Measurements from ENCODE around the gene ULBP1. TPM values are rescaled to one million over a fixed set of nuclear protein-coding genes. Genes with fewer than 3 reads are reported as not detected.
"Not testable (repeated sequence)": the region's sequence is repeated elsewhere in the genome, so short reads cannot be mapped to it uniquely, and the experiment has no call there.

The ULBP1 gene
- total RNA-seq, 1 donor: 1.7 TPM

GRCh38 chr6:149921361-149921760 lies 42.4 kb upstream of the ULBP1 start:
- no peak overlapping the region for H3K4me3 ChIP-seq (ENCODE audit: low read depth, low read length)
- no peak for DNase-seq (ENCODE audit: low read depth)
- TF ChIP-seq, protein P1, sequence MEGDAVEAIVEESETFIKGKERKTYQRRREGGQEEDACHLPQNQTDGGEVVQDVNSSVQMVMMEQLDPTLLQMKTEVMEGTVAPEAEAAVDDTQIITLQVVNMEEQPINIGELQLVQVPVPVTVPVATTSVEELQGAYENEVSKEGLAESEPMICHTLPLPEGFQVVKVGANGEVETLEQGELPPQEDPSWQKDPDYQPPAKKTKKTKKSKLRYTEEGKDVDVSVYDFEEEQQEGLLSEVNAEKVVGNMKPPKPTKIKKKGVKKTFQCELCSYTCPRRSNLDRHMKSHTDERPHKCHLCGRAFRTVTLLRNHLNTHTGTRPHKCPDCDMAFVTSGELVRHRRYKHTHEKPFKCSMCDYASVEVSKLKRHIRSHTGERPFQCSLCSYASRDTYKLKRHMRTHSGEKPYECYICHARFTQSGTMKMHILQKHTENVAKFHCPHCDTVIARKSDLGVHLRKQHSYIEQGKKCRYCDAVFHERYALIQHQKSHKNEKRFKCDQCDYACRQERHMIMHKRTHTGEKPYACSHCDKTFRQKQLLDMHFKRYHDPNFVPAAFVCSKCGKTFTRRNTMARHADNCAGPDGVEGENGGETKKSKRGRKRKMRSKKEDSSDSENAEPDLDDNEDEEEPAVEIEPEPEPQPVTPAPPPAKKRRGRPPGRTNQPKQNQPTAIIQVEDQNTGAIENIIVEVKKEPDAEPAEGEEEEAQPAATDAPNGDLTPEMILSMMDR (IDR thresholded peaks at IDR 0.05; ENCODE audit: insufficient read depth, low read length): no peak

- not testable (repeated sequence) for DNase-seq (ENCODE audit: low read depth); H3K4me3 ChIP-seq (ENCODE audit: low read depth, low read length)
Measured at GRCh38 chr6:149922091-149922490, 41.7 kb upstream of the ULBP1 start.

DNA sequence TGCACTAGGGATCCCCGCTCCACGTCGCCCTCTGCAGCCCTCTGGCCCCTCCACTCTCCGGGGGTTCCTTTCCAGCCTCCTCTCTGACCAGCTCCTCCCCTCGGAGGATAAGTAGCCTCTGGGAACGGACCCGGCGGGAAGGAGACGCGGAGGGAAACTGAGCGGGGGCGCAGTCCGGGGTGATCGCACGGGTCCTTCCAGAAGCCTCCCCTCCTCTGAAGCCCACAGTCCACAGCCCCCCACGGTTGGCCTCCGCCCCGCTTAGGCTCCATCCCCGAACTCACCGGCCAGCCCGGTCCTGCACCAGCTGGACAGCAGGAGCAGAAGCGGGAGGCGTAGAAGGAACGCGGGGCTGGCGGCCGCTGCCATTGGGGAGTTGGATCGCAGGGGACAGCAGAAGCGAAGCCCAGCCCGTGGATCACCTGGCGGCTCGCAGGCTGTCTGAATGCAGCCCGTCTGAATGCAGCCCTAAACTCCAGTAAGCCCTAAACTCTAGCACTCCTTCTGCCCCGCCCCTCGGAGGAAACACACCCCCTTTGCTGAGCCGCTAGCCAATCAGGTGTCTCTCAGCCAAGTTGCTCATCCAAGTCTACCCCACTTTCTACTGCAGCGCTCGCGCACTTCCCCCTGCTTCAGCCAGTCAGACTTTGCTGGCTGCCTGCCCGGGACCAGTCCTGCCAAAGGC lies 41.0 kb upstream of the ULBP1 start, which contains the start of gene RAET1G:
Gene RAET1G, minus strand, starts transcription at position 480 of the 685 bp plus-strand sequence. Its CDS starts 111 bp downstream, at position 369.
- peak within 1 kb of the TSS; percentile 71 for H3K4me3 ChIP-seq (ENCODE audit: low read depth, low read length)
- TF ChIP-seq, protein P1 (IDR thresholded peaks at IDR 0.05; ENCODE audit: insufficient read depth, low read length): no peak
- DNase-seq (ENCODE audit: low read depth): peak; percentile 95

- DNase-seq (ENCODE audit: low read depth): no peak
- H3K4me3 ChIP-seq (ENCODE audit: low read depth, low read length): peak overlapping the region; percentile 71
- TF ChIP-seq, protein P1 (IDR thresholded peaks at IDR 0.05; ENCODE audit: insufficient read depth, low read length): no peak
Measured at GRCh38 chr6:149923327-149923986, 40.3 kb upstream of the ULBP1 start.

DNA sequence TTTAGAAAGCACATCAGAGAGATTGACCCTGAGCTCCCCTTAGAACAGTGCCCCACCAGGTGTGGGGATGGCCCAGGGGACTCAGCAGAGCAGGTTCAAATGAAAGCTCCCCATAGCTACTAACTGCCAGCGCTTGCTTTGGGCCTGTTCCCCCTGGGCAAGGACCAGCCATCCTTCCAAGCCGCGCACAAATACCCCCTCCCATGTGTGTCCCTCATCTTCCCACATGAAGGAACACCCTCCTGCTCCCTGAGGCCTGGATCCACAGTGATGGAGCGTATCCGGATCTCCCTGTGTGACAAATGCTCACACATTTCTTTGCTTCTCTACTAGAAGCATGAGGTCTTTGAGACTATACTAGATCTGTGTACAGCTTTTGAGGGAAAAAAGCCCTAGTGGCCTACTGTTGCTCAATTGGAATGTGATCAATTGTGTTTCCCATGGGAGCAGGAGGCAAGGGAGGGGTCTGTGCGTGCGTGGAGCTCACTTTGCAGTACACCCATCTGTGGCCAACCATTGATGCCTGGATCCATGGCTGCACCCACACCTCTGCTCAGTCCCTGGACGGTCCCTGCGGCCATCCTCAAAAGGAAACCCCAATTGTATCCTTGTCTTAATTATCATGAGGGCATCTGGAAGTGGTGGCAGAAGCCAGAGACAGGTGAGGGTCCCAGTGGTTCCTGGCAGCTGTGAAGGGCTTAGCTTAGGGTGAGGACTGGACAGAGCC lies 39.4 kb upstream of the ULBP1 start:
- TF ChIP-seq, protein P1 (IDR thresholded peaks at IDR 0.05; ENCODE audit: insufficient read depth, low read length): no peak
- no peak for DNase-seq (ENCODE audit: low read depth)
- no peak overlapping the region for H3K4me3 ChIP-seq (ENCODE audit: low read depth, low read length)

DNA sequence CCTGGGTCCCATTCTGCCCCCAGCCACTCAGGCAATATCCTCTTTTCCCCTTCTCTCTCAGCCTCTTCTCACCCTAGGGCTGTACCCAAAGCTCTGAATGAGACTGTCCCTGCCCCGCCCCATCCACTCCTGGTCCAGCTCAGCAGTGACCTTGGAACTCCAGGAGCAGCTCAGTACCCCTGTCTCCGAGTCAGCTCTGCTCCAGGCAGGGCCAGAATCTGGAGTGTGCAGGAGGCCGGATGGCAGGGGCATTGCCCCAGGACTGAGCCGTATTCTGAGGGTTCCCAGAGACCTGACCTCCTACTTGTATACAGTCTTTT lies 38.9 kb upstream of the ULBP1 start:
- TF ChIP-seq, protein P1 (IDR thresholded peaks at IDR 0.05; ENCODE audit: insufficient read depth, low read length): no peak

More for the DNA sequence above, 38.9 kb upstream of the ULBP1 start:
- H3K4me3 ChIP-seq (ENCODE audit: low read depth, low read length): no peak overlapping the region
- DNase-seq (ENCODE audit: low read depth): no peak

Data from fibroblast of the aortic adventitia (primary cell).